Body of pancreas (tissue), 4 donors: ENCODE results near the gene KLK8.

Source experiments
- POLR2A ChIP-seq, 3 donors: fragments of 450-650 bp; IDR thresholded peaks; one replicate each; pipeline ENCODE4 v1.6.1; 2016; ENCODE audit warnings: antibody characterized with exemption in 3 of 3, mild to moderate bottlenecking in 2 of 3
- TF ChIP-seq, protein P1 (sequence below), 7 experiments: fragments of 450-650 bp in 4 of 7; fragments of 200-600 bp in 3 of 7; sonication (generic) in 3 of 7; IDR thresholded peaks; one replicate each; pipeline ENCODE4 v1.5.1; 2016 to 2019; ENCODE audit warnings: antibody characterized with exemption in 7 of 7

DNA sequence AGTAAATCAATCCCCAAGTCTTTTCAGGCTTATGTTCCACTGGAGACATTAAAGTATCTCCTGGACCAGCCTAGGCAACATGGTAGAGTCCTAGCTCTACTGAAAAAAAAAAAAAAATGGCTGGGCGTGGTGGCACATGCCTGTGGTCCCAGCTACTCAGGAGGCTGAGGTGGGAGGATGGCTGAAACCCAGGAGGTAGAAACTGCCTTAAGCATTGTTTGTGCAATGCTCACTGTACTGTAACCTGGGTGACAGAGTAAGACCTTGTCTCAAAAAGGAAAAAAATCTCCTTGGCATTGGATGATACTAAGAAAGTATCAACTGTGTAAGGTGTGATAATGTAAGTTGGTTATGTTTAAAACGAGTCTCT lies 8.8 kb downstream of the KLK8 start:
- TF ChIP-seq, protein P1, sequence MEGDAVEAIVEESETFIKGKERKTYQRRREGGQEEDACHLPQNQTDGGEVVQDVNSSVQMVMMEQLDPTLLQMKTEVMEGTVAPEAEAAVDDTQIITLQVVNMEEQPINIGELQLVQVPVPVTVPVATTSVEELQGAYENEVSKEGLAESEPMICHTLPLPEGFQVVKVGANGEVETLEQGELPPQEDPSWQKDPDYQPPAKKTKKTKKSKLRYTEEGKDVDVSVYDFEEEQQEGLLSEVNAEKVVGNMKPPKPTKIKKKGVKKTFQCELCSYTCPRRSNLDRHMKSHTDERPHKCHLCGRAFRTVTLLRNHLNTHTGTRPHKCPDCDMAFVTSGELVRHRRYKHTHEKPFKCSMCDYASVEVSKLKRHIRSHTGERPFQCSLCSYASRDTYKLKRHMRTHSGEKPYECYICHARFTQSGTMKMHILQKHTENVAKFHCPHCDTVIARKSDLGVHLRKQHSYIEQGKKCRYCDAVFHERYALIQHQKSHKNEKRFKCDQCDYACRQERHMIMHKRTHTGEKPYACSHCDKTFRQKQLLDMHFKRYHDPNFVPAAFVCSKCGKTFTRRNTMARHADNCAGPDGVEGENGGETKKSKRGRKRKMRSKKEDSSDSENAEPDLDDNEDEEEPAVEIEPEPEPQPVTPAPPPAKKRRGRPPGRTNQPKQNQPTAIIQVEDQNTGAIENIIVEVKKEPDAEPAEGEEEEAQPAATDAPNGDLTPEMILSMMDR (IDR thresholded peaks at IDR 0.05): no peak
- TF ChIP-seq POLR2A (IDR thresholded peaks at IDR 0.05): no peak
